Upper lobe of right lung (tissue), 1 donor: ENCODE measurements around the gene BMF. TPM values are rescaled to one million over a fixed set of nuclear protein-coding genes. Genes with fewer than 3 reads are reported as not detected.
A peak's percentile ranks its signal among the peaks of the same experiment; 100 is the strongest.
"Not testable (repeated sequence)": the region's sequence is repeated elsewhere in the genome, so short reads cannot be mapped to it uniquely, and the experiment has no call there.

ENCODE experiments used
- ATAC-seq: fragments of 200-7000 bp; cut with Tn5 transposase; one replicate; pipeline ENCODE4 v1.9.1; 2020; ENCODE audit warnings: mild to moderate bottlenecking, moderate library complexity
- DNase-seq: peaks from one replicate; pipeline ENCODE4 v3.0.0-alpha.2; 2020
- H3K27ac ChIP-seq: fragments of 200-600 bp; one replicate; pipeline ENCODE4 v1.8.0; 2022
- H3K27me3 ChIP-seq: fragments of 200-600 bp; one replicate; pipeline ENCODE4 v1.8.0; 2022; ENCODE audit warnings: mild to moderate bottlenecking
- H3K36me3 ChIP-seq: fragments of 200-600 bp; one replicate; pipeline ENCODE4 v1.8.0; 2022
- H3K4me1 ChIP-seq: fragments of 200-600 bp; one replicate; pipeline ENCODE4 v1.8.0; 2022
- H3K4me3 ChIP-seq: fragments of 200-600 bp; one replicate; pipeline ENCODE4 v1.8.0; 2022; ENCODE audit warnings: mild to moderate bottlenecking
- H3K9me3 ChIP-seq: fragments of 200-600 bp; one replicate; pipeline ENCODE4 v1.8.0; 2022
- intact Hi-C: fragments of 100-400 bp; cut with DNase I; formaldehyde crosslinking; loops from one replicate; pipeline ENCODE4 v1.11.0; 2022
- total RNA-seq: library from RNA; stranded (reverse); fragmentation: NEBNext Ultra II Directional; extraction: Animal tissue kit (Norgen Biotek cat#: 25700); gene quantifications from one replicate; pipeline ENCODE4 v1.2.1, GENCODE V29; 2021
- TF ChIP-seq, protein P1 (sequence below): fragments of 200-600 bp; IDR thresholded peaks from one replicate; pipeline ENCODE4 v1.8.0; 2022; ENCODE audit warnings: antibody characterized with exemption
- donor health status: DM: no; HTN: yes; CAD: no; lungs with severe emphysema.

The BMF gene
- total RNA-seq, 1 donor from 2014 or later, result 15.4 TPM

DNA sequence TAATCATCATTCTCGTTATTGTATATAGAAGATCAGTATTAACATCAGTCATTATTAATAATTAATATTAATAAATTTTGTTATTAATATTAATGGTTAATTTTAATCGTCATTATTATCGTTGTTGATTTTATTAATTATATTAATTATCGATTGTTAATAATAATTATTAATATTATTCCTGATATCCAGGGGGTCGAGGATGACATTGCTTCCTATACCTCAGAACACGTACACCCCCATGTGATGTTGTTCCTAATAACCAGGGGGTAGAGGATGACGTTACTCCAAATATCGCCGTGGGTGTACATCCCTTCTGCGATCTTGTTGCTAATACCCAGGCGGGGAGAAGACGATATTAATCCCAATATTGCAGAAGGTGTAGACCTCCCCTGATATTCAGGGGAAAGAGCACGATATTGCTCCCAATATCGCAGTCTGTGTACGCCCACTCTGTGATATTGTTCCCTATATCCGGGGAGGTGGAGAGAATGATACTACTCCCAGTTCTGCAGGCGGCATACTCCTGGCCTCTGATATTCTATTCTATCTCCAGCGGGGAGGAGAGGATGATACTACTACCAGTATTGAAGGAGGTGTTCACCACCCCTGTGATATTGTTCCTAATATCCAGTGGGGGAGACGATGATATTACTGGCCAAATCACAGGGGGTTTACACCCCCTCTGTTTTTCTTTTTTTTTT lies 22.3 kb upstream of the BMF start:
- no peaks in the 10 kb centered on the region for H3K27me3 ChIP-seq
- TF ChIP-seq, protein P1, sequence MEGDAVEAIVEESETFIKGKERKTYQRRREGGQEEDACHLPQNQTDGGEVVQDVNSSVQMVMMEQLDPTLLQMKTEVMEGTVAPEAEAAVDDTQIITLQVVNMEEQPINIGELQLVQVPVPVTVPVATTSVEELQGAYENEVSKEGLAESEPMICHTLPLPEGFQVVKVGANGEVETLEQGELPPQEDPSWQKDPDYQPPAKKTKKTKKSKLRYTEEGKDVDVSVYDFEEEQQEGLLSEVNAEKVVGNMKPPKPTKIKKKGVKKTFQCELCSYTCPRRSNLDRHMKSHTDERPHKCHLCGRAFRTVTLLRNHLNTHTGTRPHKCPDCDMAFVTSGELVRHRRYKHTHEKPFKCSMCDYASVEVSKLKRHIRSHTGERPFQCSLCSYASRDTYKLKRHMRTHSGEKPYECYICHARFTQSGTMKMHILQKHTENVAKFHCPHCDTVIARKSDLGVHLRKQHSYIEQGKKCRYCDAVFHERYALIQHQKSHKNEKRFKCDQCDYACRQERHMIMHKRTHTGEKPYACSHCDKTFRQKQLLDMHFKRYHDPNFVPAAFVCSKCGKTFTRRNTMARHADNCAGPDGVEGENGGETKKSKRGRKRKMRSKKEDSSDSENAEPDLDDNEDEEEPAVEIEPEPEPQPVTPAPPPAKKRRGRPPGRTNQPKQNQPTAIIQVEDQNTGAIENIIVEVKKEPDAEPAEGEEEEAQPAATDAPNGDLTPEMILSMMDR, result no peak
- H3K27ac ChIP-seq, result no peak overlapping the region
- DNase-seq (no peak), ATAC-seq (no peak)
- H3K4me3 ChIP-seq, result no peak overlapping the region
- H3K9me3 ChIP-seq, result no peaks in the 10 kb centered on the region
- intact Hi-C loops, result no loop called here
- H3K4me1 ChIP-seq, result no peaks in the 10 kb centered on the region
- no peaks in the 10 kb centered on the region for H3K36me3 ChIP-seq

DNA sequence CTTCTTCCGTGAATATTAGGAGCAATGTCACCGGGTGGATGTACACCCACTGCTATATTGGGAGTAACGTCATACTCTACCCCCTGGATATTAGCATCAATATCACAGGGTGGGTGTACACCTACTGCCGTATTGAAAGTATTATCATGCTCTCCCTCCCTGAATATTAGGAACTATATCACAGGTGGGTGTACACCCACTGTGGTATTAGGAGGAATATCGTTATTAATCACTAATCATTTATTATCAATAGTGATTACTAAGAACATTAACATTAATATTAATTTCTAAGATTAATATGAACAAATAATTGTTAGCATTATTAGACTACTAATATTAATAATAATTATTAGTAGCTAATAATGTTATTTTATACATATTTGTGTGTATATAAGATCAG lies 21.4 kb upstream of the BMF start:
- H3K27me3 ChIP-seq, result no peaks in the 10 kb centered on the region
- no peak for ATAC-seq
- TF ChIP-seq, protein P1, result no peak

DNA sequence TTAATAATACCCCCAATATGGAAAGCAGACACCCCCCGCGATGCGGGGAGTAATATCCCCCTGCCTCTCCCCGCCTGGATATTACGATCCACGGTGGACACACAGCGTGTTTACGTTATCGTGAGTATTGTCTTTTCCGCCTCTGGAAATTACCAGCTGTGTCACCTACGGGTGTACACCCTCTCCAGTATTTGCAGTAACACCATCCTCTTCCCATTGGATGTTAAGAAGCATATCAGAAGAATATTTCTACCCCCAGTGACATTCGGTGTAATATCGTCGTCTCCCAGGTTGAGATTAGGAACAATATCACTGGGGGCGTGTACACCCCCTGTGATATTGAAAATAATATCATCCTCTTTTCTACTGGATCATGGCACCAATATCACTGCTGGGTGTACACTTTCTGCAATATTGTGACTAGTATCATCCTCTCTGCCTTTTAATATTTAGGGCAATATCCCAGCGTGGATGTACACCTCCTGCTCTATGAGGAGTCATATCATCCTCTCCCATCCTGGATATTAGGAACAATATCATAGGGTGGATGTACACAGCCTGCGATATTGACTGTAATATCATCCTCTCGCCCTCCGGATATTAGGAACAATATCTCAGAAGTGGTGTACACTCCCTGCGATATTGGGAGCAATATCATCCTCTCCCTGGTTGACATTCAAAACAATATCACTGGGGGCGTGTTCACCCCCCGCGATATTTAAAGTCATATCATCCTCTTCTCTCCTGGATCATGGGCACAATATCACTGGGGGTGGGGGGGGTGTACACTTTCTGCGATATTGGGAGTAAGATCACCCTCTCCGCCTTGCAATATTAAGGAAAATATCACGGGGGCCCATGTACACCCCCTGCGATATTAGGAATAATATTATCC lies 20.3 kb upstream of the BMF start:
- Histone ChIP-seq H3K4me1 (no peaks in the 10 kb centered on the region), H3K27ac (no peak overlapping the region), H3K36me3 (no peaks in the 10 kb centered on the region), H3K4me3 (no peak overlapping the region), H3K27me3 (no peaks in the 10 kb centered on the region), H3K9me3 (no peaks in the 10 kb centered on the region)
- ATAC-seq (no peak), DNase-seq (no peak)
- intact Hi-C loops, result no loop called here
- TF ChIP-seq, protein P1, result no peak

More for the DNA sequence above, 21.4 kb upstream of the BMF start:
- Histone ChIP-seq H3K4me1 (no peaks in the 10 kb centered on the region), H3K27ac (no peak overlapping the region), H3K36me3 (no peaks in the 10 kb centered on the region), H3K4me3 (no peak overlapping the region), H3K9me3 (no peaks in the 10 kb centered on the region)
- intact Hi-C loops, result no loop called here
- DNase-seq, result no peak

DNA sequence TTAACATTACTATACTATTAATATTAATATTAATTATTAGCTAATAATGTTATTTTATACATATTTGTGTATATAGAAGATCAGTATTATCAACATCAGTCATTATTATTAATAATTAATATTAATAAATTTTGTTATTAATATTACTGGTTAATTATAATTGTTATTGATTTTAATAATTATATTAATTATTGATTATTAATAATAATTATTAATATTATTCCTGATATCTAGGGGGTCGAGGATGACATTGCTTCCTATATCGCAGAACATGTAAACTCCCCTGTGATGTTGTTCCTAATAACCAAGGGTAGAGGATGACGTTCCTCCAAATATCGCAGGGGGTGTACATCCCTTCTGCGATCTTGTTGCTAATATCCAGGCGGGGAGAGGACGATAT lies 17.3 kb upstream of the BMF start:
- intact Hi-C loops, result no loop called here
- TF ChIP-seq, protein P1, result no peak
- Histone ChIP-seq H3K4me3 (no peak overlapping the region), H3K9me3 (no peaks in the 10 kb centered on the region), H3K27me3 (no peaks in the 10 kb centered on the region), H3K4me1 (no peaks in the 10 kb centered on the region), H3K27ac (no peak overlapping the region), H3K36me3 (no peaks in the 10 kb centered on the region)
- ATAC-seq (no peak), DNase-seq (no peak)

DNA sequence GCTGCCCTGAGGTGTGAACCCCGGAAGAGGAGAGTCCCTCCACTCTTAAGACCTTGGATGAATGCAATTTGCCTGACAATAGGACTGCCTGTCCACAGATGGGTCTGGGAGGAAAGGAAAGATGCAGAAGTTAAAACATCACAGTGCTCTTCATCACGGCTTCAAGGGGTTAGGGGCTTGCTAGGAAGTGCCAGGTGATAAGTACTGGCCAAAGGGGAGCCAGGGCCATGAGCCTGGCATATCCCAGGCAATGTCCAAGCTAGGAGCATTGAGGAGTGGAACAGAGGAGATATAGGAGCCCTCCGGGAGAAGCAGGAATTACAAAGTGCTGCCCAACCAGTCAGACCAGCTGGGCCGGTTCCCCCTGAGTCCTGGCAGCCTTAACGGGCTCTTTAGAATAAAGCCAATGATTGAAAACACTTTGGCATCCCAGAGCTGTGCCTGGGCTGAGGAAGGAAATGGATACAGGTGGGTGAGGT lies 16.2 kb upstream of the BMF start:
- not testable (repeated sequence) for H3K36me3 ChIP-seq, H3K27me3 ChIP-seq
- peak; percentile 66 for ATAC-seq

DNA sequence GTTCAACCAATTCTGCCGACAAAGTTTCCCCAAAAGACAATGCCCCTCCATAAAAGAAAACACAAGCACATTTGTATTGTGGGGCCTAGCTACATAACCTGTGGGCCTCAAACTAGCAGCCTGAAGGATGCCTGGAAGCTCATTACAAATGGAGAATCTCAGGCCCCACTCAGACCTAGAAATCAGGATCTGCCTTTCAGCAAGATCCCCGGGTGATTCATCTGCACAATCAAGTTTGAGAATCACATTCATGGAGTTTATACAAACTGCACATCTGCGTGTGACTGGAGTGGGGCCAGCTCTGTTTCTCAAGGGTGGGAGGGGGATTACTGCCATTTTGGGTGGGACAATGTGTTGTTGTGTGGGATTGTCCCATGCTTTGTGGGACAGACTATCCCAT lies 15.7 kb upstream of the BMF start:
- intact Hi-C loops, H3K27ac ChIP-seq, H3K4me3 ChIP-seq, H3K9me3 ChIP-seq, H3K27me3 ChIP-seq, ATAC-seq, H3K4me1 ChIP-seq, H3K36me3 ChIP-seq, DNase-seq: not testable (repeated sequence)

More for the DNA sequence above, 16.2 kb upstream of the BMF start:
- H3K4me1 ChIP-seq, H3K4me3 ChIP-seq, DNase-seq, H3K27ac ChIP-seq, intact Hi-C loops, H3K9me3 ChIP-seq: not testable (repeated sequence)

DNA sequence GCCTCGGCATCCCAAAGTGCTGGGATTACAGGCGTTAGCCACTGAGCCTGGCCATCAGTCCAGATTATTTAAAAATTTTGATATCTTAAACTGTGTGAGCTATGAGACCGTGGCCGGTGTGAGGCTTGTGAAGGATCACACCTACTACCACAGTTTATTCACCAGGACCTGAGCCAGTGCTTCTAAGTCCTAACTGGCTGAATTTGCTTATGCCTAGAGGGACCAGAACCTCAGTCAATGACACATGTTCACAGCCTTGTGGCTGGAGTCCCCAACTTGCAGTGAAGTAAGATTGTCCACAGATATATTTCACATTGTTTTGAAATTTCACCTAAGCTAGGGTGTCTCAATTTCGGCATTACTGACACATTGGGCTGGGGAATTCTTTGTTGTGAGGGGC lies 15.2 kb upstream of the BMF start:
- H3K4me1 ChIP-seq, H3K27ac ChIP-seq, H3K27me3 ChIP-seq, DNase-seq, H3K36me3 ChIP-seq, ATAC-seq, intact Hi-C loops, H3K9me3 ChIP-seq, H3K4me3 ChIP-seq: not testable (repeated sequence)

DNA sequence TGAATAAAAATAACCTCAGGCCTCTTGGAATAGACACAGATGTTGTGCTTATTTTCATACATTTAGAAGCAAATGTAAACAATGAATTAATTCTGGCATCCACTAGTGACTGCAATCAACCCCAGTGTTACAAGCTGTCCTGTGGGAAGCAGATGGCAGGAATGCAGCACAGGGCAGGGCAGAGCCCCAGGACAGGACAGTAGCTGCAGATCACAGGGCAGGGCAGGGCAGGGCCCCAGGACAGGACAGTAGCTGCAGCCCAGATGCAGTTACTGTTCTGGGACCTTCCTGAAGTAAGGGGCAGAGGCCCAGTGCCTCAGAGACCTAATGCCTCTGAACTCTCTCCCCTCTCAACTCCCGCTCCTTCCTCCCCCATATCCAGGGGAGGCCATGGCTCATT lies 14.3 kb upstream of the BMF start:
- H3K27ac ChIP-seq, H3K36me3 ChIP-seq, H3K4me3 ChIP-seq, H3K4me1 ChIP-seq, H3K27me3 ChIP-seq, intact Hi-C loops, DNase-seq, H3K9me3 ChIP-seq: not testable (repeated sequence)
- peak; percentile 7 for ATAC-seq
